Neural cell (in vitro differentiated cells): ENCODE data around the gene DKK1. TPM values are rescaled to one million over a fixed set of nuclear protein-coding genes. Genes with fewer than 3 reads are reported as not detected.

Source experiments
- H2AFZ ChIP-seq: fragments of 200-600, 300-800 bp; sonication (generic), shearing (Covaris generic); 2 replicates; pipeline ENCODE4 v1.6.0; 2014; ENCODE audit warnings: low read depth, mild to moderate bottlenecking, antibody characterized with exemption, low read length, moderate library complexity
- H3F3A ChIP-seq: fragments of 200-600 bp; shearing (Covaris generic); 2 replicates; pipeline ENCODE4 v1.6.1; 2016; ENCODE audit warnings: mild to moderate bottlenecking, moderate library complexity, mixed read lengths, antibody characterized with exemption, low read length; ENCODE audit not compliant: insufficient read depth, poor library complexity, severe bottlenecking
- H3K27ac ChIP-seq: fragments of 200-600, 300-800 bp; sonication (generic), shearing (Covaris generic); 2 replicates; pipeline ENCODE4 v1.5.1; 2014; ENCODE audit warnings: mild to moderate bottlenecking, low read length, moderate library complexity
- H3K27me3 ChIP-seq: fragments of 300-800, 200-600 bp; sonication (generic), shearing (Covaris generic); 2 replicates; pipeline ENCODE4 v1.6.0; 2014; ENCODE audit warnings: mild to moderate bottlenecking, low read depth, low read length, moderate library complexity; ENCODE audit not compliant: insufficient read depth
- H3K36me3 ChIP-seq: fragments of 300-800, 200-600 bp; sonication (generic), shearing (Covaris generic); 2 replicates; pipeline ENCODE4 v1.5.1; 2014; ENCODE audit warnings: mild to moderate bottlenecking, antibody characterized with exemption, low read length, moderate library complexity; ENCODE audit not compliant: insufficient read depth
- H3K4me2 ChIP-seq: fragments of 300-800, 200-600 bp; sonication (generic), shearing (Covaris generic); 2 replicates; pipeline ENCODE4 v1.6.0; 2014; ENCODE audit warnings: mild to moderate bottlenecking, low read length
- H3K4me3 ChIP-seq: fragments of 300-800, 200-600 bp; sonication (generic), shearing (Covaris generic); 2 replicates; pipeline ENCODE4 v1.5.1; 2014; ENCODE audit warnings: mild to moderate bottlenecking, low read length, moderate library complexity
- H3K79me2 ChIP-seq: fragments of 200-600 bp; shearing (Covaris generic); replicated peaks from 2 replicates; pipeline ENCODE4 v1.6.0; 2014; ENCODE audit warnings: mild to moderate bottlenecking, low read length, moderate library complexity; ENCODE audit not compliant: insufficient read depth
- H3K9ac ChIP-seq: fragments of 300-800, 200-600 bp; sonication (generic), shearing (Covaris generic); 2 replicates; pipeline ENCODE4 v1.6.1; 2016; ENCODE audit warnings: mild to moderate bottlenecking, low read length, mixed read lengths
- H3K9me2 ChIP-seq: fragments of 200-600 bp; shearing (Covaris generic); 2 replicates; pipeline ENCODE4 v1.6.1; 2016; ENCODE audit warnings: mild to moderate bottlenecking, low read length, mixed read lengths; ENCODE audit not compliant: insufficient read depth
- H3K9me3 ChIP-seq: fragments of 200-600, 300-800 bp; sonication (generic), shearing (Covaris generic); 2 replicates; pipeline ENCODE4 v1.6.1; 2016; ENCODE audit warnings: mild to moderate bottlenecking, mixed run types, low read length, moderate library complexity, mixed read lengths
- H4K20me1 ChIP-seq: fragments of 200-600 bp; shearing (Covaris generic); 2 replicates; pipeline ENCODE4 v1.6.1; 2016; ENCODE audit warnings: mild to moderate bottlenecking, mixed run types; ENCODE audit not compliant: insufficient read depth
- EP300 ChIP-seq: fragments of 450-650 bp; conservative IDR thresholded peaks from 2 replicates; pipeline ENCODE4 v1.6.1; 2014; ENCODE audit warnings: antibody characterized with exemption, mild to moderate bottlenecking, moderate library complexity; ENCODE audit not compliant: poor library complexity, severe bottlenecking
- EZH2 ChIP-seq: fragments of 200-600, 300-800 bp; shearing (Covaris generic), sonication (generic); IDR thresholded peaks from 2 replicates; pipeline ENCODE4 v1.6.1; 2014; ENCODE audit warnings: antibody characterized with exemption, low read length, borderline replicate concordance, mild to moderate bottlenecking; ENCODE audit not compliant: insufficient read depth, poor library complexity, severe bottlenecking
- MXI1 ChIP-seq: fragments of 450-650 bp; conservative IDR thresholded peaks from 2 replicates; pipeline ENCODE4 v1.6.1; 2014; ENCODE audit warnings: antibody characterized with exemption, mild to moderate bottlenecking; ENCODE audit not compliant: poor library complexity, severe bottlenecking
- POLR2AphosphoS5 ChIP-seq: IDR thresholded peaks from 2 replicates; pipeline ENCODE4 v1.6.1; 2012
- RAD21 ChIP-seq: fragments of 450-650 bp; conservative IDR thresholded peaks from 2 replicates; pipeline ENCODE4 v1.6.1; 2014; ENCODE audit warnings: antibody characterized with exemption, mild to moderate bottlenecking, moderate library complexity
- SMC3 ChIP-seq: fragments of 450-650 bp; conservative IDR thresholded peaks from 2 replicates; pipeline ENCODE4 v1.6.1; 2014; ENCODE audit warnings: antibody characterized with exemption, mild to moderate bottlenecking, moderate library complexity; ENCODE audit not compliant: poor library complexity
- TAF1 ChIP-seq: IDR thresholded peaks from 2 replicates; pipeline ENCODE4 v1.6.1; 2012; ENCODE audit warnings: low read depth
- polyA plus RNA-seq: library from polyadenylated mRNA; depleted of rRNA; stranded (reverse); fragments of >200 nt; gene quantifications from 2 replicates; pipeline ENCODE4 v1.2.3, GENCODE V29; 2014
- TF ChIP-seq, protein P1 (sequence below): fragments of 450-650 bp; IDR thresholded peaks from 2 replicates; pipeline ENCODE4 v1.5.1; 2014; ENCODE audit warnings: antibody characterized with exemption, mild to moderate bottlenecking, moderate library complexity; ENCODE audit not compliant: poor library complexity, severe bottlenecking
- TF ChIP-seq, protein P2 (sequence below): IDR thresholded peaks from 2 replicates; pipeline ENCODE4 v1.6.1; 2012; ENCODE audit warnings: borderline replicate concordance

Gene DKK1
- polyA plus RNA-seq, 1 donor from 2014 or later: 0.12 TPM

DNA sequence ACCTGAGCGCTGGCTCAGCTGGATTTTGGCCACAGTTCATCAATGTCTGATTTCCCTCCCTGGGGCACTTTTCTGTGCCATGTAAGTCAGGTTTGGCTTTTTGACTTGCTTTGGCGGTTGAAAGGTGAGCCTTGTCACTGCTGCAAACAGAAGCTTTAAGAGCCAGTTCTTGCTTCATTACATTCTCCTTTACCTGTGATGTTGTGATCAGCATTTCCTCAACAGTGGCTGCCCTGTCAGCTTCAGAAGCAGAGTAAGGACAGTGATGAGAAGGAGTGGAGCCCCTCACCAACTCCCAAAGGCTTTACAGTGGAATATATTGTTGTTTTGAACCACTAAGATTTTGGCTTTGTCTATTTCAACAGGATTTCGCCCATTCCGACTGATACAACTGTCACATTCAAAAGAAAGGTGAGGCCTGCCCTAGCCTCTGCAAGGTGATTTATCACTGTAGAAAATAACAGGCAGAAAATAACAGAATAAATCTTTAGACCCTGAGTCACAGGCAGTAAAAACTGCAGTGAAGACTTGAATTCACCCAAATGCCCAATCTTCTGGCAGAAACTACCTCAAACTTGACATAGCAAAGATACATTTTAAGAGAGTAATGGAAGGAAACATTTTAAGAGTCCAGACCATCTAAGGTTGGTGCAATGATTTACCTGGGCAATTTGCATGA is 13.3 kb upstream of the DKK1 start:
- no peaks in the 10 kb centered on the region for H3K79me2 ChIP-seq
- no peaks in the 10 kb centered on the region for H3K9me2 ChIP-seq
- no peak overlapping the region for H3K4me2 ChIP-seq
- H2AFZ ChIP-seq: no peak overlapping the region
- H3K9me3 ChIP-seq: no peaks in the 10 kb centered on the region
- no peaks in the 10 kb centered on the region for H3F3A ChIP-seq
- no peaks in the 10 kb centered on the region for H3K27me3 ChIP-seq
- H3K36me3 ChIP-seq: no peaks in the 10 kb centered on the region
- no peak overlapping the region for H3K27ac ChIP-seq
- H4K20me1 ChIP-seq: no peaks in the 10 kb centered on the region
- TF ChIP-seq SMC3: no peak
- peak; percentile 71 for TF ChIP-seq EP300
- TF ChIP-seq POLR2AphosphoS5: peak; percentile 60
- H3K9ac ChIP-seq: no peak overlapping the region
- H3K4me3 ChIP-seq: no peak overlapping the region

DNA sequence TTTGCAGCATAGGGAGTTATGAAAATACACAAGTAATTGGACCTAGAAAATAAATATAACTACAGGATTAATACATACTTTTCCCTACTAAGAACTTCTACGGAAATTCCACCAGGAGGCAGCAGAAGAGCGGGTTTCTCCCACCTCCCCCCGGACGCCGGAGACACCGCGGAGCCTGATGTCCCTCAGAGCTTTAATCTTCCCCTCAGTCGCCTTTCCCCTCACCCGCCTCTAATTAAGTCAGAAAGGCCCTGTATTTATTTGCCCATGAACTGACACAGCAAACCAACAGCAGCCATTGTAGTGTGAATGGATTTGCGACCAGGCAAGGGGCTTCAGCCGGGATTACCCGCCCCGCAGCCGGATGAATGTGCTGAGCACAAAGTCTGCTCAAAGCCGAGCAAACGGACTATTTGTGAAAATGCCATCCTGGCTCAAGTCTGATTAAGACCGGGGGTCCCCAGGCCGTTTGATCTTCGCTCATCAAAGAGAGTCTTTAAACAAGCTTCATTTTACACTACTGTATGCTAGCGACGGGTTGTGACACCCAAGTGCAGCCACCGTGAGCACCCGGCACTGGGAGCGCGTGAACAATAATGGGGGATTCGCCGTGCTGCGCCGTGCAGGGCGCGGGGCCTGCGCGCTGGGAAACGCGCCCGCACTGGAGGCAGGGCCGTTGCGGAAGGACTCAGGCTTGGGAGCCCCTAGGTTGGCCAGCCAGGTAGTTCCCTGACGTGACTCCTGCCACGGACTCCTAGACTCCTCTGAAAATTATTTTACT is 5.6 kb upstream of the DKK1 start:
- Histone ChIP-seq H3K36me3 (no peaks in the 10 kb centered on the region), H3K27me3 (peaks cover 56% of the 10 kb centered on the region), H3K27ac (no peak overlapping the region), H3K9me2 (no peaks in the 10 kb centered on the region), H3K79me2 (no peaks in the 10 kb centered on the region), H3K4me3 (peak overlapping the region; percentile 83), H3K9me3 (no peaks in the 10 kb centered on the region), H2AFZ (peak overlapping the region; percentile 63), H4K20me1 (no peaks in the 10 kb centered on the region), H3K4me2 (peak overlapping the region; percentile 68), H3K9ac (peak overlapping the region; percentile 61), H3F3A (no peaks in the 10 kb centered on the region)
- TF ChIP-seq SMC3 (peak; percentile 96), EZH2 (no peak), TAF1 (no peak), EP300 (no peak), RAD21 (peak; percentile 93), MXI1 (peak; percentile 44)
- TF ChIP-seq, protein P1, sequence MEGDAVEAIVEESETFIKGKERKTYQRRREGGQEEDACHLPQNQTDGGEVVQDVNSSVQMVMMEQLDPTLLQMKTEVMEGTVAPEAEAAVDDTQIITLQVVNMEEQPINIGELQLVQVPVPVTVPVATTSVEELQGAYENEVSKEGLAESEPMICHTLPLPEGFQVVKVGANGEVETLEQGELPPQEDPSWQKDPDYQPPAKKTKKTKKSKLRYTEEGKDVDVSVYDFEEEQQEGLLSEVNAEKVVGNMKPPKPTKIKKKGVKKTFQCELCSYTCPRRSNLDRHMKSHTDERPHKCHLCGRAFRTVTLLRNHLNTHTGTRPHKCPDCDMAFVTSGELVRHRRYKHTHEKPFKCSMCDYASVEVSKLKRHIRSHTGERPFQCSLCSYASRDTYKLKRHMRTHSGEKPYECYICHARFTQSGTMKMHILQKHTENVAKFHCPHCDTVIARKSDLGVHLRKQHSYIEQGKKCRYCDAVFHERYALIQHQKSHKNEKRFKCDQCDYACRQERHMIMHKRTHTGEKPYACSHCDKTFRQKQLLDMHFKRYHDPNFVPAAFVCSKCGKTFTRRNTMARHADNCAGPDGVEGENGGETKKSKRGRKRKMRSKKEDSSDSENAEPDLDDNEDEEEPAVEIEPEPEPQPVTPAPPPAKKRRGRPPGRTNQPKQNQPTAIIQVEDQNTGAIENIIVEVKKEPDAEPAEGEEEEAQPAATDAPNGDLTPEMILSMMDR: peak; percentile 94
- TF ChIP-seq, protein P2, sequence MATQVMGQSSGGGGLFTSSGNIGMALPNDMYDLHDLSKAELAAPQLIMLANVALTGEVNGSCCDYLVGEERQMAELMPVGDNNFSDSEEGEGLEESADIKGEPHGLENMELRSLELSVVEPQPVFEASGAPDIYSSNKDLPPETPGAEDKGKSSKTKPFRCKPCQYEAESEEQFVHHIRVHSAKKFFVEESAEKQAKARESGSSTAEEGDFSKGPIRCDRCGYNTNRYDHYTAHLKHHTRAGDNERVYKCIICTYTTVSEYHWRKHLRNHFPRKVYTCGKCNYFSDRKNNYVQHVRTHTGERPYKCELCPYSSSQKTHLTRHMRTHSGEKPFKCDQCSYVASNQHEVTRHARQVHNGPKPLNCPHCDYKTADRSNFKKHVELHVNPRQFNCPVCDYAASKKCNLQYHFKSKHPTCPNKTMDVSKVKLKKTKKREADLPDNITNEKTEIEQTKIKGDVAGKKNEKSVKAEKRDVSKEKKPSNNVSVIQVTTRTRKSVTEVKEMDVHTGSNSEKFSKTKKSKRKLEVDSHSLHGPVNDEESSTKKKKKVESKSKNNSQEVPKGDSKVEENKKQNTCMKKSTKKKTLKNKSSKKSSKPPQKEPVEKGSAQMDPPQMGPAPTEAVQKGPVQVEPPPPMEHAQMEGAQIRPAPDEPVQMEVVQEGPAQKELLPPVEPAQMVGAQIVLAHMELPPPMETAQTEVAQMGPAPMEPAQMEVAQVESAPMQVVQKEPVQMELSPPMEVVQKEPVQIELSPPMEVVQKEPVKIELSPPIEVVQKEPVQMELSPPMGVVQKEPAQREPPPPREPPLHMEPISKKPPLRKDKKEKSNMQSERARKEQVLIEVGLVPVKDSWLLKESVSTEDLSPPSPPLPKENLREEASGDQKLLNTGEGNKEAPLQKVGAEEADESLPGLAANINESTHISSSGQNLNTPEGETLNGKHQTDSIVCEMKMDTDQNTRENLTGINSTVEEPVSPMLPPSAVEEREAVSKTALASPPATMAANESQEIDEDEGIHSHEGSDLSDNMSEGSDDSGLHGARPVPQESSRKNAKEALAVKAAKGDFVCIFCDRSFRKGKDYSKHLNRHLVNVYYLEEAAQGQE: no peak
